GM19035 (cell line): Measurements from ENCODE around the gene CERK.
"Not testable (repeated sequence)": the region's sequence is repeated elsewhere in the genome, so short reads cannot be mapped to it uniquely, and the experiment has no call there.

Experiments
- ATAC-seq: cut with Tn5 transposase; IDR thresholded peaks from one replicate; pipeline ENCODE4 v1.9.1; 2021; ENCODE audit not compliant: unreplicated experiment

The CERK gene

DNA sequence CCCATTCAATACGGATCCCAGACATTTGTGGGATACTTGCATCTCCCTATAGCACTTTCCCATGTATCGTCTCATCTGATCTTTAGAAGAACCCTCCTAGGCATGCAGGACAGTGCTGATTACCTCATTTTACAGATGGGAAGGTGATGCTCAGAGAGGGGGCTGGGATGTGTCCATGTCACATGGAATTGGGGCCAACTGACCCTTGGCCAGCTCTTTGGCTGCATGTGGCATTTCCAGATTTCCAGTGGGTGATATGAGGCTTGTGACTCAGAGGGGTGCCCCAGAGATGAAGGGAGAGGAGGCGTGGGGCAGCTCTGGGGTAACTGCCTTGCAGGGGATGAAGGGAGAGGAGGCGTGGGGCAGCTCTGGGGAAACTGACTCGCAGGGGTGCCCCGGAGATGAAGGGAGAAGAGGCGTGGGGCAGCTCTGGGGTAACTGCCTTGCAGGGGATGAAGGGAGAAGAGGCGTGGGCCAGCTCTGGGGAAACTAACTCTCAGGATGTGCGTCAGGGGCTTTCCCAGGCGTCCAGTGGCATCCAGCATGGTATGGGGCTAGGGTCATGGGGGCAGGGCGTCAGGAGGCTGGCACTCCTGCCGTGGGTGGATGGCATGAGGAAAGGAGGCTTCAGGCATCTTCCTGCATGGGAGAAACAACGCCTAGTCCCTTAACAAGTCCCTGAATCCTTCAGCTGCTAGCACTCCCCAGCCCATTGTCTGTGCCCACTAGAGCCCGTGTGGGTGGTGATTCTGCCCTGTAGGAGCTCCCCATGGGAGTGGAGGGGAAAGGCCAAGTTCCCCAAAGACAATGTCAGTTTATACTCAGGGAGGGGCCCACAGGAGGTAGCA is 11.9 kb upstream of the CERK start:
- ATAC-seq: no peak

DNA sequence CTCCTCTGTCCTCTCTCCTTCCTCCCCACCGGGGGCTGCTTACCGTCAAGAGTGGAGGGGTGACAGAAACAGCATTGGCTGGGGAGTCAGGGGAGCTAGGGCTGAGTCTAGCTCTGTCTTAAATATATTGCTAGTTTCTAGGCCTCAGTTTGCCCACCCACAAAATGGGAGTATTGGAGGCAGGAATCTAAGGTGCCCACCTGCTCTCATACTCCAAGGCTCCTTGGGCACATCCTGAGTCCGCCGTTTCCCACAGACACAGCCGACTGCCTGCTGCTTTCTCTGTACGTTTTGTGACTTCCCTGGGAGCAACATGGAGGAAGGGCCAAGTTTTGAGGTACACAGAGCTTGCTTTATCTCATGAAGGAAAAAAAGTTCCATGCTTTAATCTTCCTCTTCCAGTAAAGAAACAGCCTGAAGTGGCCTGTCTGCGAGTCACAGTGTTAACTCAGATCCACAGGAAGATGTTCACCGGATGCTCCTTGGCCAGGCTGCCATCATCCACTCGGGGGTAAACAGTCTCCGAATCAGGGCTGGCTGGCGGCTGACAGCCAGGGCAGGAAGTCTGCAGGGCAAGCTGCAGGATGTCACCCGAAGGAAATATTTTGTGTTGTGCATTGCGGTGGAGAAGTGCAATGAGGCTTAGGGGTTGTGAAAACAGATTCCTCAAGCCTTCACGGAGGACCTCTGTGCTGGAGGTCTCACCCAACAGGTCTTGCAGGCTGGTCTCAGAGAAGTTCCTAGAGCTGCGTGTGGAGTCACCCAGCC is 11.0 kb upstream of the CERK start:
- no peak for ATAC-seq

GRCh38 chr22:46748206-46748907 is 10.3 kb upstream of the CERK start:
- no peak for ATAC-seq

- ATAC-seq: no peak
Measured at GRCh38 chr22:46747646-46748045, 9.6 kb upstream of the CERK start.

DNA sequence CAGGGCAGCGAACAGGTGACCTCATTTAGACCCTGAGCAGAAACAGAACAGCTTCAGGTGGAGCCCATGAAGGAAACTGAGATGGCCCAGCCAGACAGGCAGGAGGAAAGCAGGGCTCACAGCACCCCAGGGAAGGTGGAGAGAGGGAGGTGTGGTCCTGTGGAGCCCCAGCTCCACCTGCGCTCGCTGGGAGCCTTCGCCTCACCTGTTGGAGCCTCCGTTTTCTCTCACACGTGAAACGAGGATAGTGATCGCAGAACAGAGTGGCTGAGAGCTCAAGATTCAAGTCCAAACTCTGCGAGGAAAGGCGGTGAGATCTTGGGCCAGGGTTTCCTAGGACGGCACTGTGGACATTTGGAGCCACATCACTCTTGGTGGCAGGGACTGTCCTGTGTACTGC is 8.6 kb upstream of the CERK start:
- no peak for ATAC-seq

- ATAC-seq: no peak
Measured at GRCh38 chr22:46746192-46746591, 8.1 kb upstream of the CERK start.

DNA sequence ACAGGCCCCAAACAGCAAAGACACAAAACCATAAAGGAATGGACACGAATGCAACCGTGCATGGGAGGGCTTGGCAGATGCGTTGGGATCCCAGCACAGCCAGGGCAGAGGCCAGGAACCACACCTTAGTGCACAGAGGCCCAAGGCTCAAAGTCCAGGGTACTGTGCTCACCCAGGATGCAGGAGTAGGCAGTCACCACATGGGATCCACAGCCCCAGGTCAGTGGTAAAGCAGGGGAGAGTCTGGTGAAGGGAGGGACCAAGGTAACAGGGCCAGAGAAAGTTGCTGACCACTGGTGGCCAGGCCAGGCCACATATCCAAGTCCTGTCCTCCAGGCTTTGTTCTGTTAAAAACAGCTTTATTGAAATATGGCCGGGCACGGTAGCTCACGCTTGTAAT is 6.5 kb upstream of the CERK start:
- ATAC-seq: no peak

DNA sequence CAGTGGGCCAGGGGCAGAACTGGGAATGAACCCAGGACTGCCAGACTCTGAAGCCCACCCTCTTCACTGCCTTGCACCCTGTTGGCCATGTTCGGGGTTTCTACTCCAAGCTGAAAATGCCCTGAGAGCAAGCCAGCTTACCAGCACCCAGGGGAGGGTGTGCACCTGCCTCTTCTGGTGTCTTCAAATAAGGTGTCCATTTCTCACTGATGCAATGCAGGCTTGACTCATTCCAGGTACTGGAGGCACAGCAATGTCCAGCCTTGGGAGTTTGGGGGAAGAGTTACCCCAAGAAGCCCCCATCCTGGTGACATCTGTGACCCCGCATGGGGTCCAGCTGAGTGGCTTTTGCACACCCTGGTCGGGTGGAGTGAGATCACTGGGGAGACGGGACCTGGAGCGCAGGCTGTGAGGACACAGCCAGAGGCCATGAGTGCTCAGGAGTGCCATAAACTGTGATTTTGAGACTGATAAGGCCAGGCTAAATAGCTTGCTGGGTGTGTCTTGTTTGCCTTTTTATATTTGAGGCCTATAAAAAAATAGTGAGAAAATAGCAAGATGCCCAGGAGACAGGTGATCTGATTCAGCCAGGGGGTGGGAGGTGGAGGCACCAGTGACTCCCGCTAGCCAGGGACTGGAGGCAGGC is 4.6 kb upstream of the CERK start:
- no peak for ATAC-seq

DNA sequence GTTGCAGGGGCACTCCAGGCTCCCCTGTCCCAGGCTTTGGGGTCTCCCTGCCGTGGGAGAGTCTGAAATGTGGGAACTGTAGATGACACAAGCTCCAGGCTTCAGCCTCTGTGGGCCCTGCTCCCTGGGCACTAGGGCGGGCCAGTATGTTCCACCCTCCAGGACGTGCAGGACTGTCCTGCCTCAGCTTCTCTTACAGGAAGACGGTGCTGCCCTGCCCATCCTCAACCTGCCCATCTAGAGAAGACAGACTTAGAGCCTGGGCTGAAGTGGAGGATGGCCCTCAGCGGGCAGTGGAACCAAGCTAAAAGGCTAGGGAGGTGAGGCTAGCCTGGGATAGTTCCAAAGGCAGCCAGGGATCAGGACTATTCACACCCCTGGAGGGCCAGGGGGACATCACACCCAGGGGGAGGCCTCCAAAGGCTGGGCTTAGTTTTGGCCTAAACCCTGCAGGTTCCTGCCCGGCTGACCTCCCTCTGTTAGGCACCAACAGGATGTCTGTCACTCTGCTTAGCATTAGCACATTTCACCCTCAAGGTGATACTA is 4.0 kb upstream of the CERK start:
- ATAC-seq: no peak

DNA sequence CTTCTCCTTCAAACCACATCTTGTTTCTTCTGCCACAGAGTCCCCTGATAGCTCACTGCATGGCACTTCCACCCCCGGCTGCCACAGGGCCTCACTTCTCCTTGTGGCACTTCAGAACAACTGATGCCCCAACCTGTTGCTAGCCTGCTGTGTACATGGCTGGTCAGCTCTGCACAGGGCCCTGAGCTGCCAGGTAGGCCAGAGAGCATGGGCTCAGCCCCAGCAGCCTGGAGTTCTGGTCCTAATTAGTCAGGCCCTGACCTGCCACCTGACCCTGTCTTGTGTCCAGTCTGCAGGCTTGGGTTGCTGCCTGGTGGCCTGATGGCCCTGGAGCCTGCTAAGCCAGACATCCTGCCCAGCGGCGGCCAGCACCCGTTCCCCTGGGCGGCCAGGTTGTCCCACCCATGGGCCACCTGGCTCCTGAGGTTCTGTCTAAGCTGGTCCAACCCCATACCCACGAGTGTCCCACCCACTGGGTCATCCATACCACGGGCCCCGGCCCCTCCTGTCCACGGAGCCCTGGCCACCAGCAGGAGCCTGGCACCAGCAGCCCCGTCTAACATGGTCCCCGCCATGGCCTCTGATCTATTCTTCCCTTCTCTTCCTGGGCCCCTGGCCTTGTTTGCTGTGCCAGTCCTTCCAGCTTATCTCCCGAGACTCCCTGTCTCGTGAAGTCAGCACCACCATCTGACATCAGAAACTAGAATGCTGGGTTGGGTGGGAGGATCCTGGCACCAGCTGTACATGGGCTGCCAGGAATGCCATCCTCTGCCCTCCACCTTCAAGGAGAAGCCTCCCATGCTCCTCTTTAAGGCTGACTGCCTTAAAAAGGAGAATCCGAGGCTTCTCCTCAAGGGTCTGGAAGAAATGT is 3.1 kb upstream of the CERK start:
- no peak for ATAC-seq

- no peak for ATAC-seq
Measured at GRCh38 chr22:46739094-46739870, 1.2 kb upstream of the CERK start.

- no peak for ATAC-seq
Measured at GRCh38 chr22:46738647-46739093, 618 bp upstream of the CERK start.

GRCh38 chr22:46737105-46737975 is 712 bp downstream of the CERK start:
- peak; percentile 35 for ATAC-seq

DNA sequence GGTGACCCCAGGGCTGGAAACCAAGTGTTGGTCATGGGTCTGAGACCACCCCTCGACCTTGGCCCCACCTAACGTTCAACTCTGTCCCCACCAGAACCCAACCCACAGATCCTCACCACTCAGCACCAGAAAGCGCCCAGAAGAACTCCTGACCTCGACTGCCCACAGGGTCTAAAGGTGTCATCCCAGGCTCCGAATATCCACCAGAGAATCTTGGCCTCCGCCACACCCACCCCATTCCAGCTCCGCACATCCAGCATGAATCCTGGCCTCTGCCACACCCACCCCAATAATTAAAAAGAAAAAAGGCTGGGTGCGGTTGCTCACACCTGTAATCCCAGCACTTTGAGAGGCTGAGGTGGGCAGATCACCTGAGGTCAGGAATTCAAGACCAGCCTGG is 1.3 kb downstream of the CERK start:
- ATAC-seq: no peak

DNA sequence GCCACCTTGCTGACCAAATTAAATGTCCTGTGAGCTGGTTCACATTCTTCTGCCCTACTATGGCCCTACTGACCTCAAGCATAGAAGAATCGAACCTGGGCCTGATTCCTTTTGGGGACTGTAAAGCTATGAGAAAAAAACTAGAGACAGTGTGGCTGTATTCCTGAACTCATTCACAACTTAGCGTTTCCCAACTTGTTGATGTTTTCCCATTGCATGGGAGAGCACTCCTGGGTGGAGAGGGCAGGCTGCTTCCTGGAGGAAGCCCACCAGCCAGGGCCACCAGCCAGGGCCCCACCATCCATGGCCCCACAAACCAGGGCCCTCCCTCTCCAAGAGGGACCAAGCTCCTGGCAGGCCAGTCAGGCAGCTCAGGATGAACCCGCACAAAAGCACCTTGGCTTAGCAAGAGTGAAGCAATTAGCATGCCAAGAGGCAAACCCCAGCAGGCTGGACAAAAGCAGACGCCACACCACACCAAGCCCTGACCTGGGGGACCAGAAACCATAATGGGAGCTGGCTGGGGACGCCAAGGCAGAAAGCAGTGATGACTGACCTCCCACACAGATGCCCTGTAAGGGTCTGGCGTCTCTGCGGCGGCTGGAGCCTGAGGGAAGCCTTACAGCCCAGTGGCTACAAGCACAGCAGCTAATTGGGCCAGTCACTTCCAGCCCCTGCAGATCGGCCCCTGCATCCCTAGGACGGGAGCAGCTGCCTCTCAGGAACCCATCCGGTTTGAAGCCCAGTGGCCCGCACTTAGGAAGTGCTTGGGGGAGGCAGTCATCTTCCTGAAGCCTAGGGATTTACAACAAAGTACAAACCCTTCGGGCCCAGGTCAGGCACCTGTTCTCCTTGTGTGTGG is 2.1 kb downstream of the CERK start:
- no peak for ATAC-seq

DNA sequence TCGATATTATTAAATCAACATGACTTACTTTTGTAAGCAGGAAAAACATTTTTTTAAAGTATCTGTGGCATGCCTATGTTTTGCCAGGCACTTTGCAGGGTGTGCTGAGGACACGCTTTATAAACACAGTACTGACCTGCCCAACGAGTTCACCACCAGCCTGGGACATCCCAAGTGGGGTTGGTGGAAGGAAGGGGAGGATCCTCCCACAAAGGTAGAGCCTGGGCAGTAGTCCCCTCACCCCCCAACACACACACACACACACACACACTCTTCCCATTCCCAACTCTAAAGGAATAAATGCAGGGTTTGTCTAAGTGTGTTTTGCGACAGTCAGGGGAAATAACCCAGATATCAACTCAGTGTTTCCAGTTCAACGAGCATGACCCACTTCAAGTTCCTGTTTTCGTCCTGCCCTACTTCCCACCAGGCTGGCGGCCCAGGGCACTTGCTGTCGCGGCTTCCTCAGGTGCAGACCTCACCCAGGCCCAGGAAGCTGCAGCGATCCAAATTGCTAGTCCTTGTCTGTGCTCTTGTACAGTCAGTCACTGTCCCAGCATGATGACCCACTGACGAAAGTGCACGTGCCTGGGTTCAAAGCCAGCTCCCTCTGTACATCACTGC is 3.1 kb downstream of the CERK start:
- ATAC-seq: no peak

GRCh38 chr22:46734213-46734722 is 3.8 kb downstream of the CERK start:
- ATAC-seq: not testable (repeated sequence)
